HG03039 (cell line): ENCODE results near the gene KCNA1.
"Not testable (repeated sequence)": the region's sequence is repeated elsewhere in the genome, so short reads cannot be mapped to it uniquely, and the experiment has no call there.

Experiments
- ATAC-seq: cut with Tn5 transposase; IDR thresholded peaks from one replicate; pipeline ENCODE4 v1.9.1; 2021; ENCODE audit warnings: mild to moderate bottlenecking, moderate library complexity; ENCODE audit not compliant: unreplicated experiment

Gene KCNA1

GRCh38 chr12:4909734-4910501, at the start of gene KCNA1:
Gene KCNA1 (plus strand): TSS chr12:4909905. CDS start chr12:4911379, 1,474 bp downstream.
- ATAC-seq: no peak

DNA sequence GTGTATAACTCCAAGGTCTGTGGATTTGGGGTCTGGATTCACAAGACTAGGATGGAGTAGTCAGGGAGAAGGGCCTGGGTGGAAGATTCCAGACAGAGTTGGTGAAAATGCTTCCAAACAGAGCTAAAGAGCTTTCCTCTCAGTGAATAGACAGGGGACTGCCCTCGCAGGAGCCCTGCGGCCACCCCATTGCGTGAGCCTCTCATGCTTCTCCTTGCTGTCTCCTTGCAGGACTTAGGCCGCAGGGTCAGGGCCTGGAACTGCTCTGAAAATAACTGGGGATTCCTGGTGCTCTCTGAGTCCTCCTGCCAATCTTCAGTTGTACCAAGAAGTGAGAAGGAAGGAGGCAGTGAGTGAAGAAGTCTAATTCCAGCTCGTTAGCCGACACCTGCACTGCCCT, 49.0 kb upstream of the KCNA1 start:
- no peak for ATAC-seq

- no peak for ATAC-seq
Measured at GRCh38 chr12:4862809-4863208, 46.9 kb upstream of the KCNA1 start.

DNA sequence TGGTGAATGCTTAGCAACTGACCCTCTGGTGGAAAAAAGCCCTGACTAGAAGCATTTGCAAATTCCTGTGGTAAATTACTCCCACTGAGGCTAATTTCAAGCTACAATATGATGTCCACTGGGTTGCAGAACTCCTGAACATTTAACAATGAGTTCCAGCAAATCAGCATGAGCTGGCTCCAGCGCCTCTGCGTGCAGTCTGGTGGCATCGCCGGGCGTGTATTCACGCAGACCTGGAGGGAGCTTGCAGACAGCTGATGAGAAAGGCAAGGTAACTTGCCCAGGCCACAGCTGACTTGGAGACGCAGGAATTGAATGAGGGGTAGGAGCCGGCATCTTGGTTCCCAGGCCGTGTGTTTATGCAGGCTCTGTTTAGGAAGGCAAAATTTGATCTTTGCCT, 45.1 kb upstream of the KCNA1 start:
- ATAC-seq: no peak

GRCh38 chr12:4865246-4865645, 44.5 kb upstream of the KCNA1 start:
- ATAC-seq: no peak

GRCh38 chr12:4866299-4866698, 43.4 kb upstream of the KCNA1 start:
- no peak for ATAC-seq

- ATAC-seq: no peak
Measured at GRCh38 chr12:4867384-4867783, 42.3 kb upstream of the KCNA1 start.

DNA sequence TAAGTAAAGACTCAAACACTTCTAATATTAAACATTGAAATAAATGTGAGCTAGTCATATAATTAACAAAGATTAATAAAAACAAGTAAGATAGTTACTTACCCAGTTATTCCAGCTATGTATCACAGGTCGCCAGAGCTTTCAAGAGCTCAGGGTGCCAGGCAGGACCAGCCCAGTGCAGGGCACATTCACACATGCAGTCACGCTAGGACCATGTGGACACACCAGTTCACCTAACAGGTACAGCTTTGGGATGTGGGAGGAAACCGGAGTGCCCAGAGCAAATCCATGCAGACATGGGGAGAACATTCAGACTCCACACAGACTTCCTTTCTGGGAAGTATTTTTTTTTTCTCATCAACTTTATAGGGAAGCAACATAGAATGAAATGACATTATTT, 39.3 kb upstream of the KCNA1 start:
- ATAC-seq: no peak

DNA sequence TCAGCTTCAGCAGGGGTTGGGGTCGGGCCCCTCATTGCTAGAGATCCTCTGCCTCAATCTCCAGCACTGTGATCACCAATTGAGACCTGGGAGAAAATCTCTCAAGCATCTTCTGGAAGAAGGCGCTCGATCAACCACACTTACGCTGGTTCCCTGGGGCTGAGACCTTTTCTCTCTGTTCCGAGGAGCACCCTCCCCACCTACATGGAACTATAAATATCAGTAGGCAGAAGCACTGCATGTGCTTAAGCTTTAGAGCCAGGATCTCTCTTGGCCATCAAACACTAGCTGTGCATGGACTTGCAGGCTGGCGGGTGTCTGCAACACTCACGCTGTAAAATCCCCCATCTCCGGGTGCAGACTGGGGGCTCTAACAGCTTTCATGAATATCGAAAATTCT, 38.2 kb upstream of the KCNA1 start:
- ATAC-seq: no peak

DNA sequence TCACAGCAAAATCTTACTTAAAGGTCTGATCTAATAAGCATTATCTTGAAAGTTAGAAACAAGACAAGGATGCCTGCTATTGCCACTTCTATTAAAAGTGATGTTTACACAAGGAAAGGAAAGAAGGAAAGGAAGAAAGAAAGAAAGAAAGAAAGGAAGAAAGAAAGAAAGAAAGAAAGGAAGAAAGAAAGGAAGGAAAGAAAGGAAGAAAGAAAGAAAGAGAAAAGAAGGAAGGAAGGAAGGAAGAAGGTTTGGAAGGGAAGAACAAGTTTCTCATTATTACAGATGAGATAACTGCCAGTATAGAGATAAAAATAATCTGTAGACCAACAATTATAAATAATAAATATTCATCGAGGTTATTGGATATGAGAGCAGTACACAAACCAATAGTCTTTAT, 35.8 kb upstream of the KCNA1 start:
- ATAC-seq: no peak

- no peak for ATAC-seq
Measured at GRCh38 chr12:4874671-4875070, 35.0 kb upstream of the KCNA1 start.

DNA sequence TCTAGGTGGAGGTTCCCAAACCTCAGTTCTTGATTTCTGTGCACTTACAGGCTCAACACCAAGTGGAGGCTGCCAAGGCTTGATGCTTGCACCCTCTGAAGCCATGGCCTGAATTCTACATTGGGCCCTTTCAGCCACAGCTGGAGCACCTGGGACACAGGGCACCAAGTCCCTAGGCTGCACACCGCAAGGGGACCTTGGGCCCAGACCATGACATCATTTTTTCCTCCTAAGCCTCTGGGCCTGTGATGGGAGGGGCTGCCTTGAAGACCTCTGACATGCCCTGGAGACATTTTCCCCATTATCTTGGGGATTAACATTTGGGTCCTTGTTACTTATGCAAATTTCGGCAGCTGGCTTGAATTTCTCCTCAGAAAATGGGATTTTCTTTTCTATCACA, 30.2 kb upstream of the KCNA1 start:
- ATAC-seq: not testable (repeated sequence)

DNA sequence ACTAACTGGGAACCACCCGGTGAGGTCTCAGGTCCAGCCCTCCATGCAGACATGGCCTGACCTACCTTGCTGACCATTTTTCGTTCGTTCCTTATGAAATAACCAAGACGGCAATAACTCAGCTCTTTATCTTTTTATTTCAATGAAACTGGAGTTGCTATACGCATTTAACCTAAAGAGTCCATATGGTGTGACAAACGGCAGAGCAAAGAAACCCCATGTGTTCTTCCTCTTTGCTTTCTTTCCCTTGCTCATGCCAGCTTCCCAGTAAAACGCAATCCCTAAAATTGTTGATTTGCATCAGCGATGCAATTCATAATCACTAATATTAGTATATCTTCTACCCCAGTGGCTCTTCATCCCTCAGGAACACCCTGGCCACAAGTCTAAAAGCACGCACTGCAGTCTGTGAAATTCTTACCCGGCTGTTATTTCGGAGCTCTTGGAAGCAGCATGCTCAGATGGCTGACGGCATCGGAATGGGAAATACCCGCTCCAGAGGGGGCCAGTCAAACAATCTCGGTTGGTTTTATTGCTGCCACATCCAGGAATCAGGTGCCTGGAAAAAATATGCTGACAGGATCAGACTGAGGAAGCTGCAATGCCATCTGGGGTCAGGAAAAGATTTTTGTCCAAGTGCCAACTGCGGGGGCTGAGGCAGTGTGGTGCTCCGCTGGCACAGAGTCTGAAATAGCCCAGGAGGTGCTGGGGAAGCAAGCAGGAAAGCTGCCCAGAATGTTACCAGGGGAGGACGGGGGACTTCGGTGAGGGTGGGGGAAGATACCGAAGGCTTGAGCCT, 28.2 kb upstream of the KCNA1 start:
- ATAC-seq: no peak

GRCh38 chr12:4891866-4892265, 17.8 kb upstream of the KCNA1 start:
- ATAC-seq: no peak

DNA sequence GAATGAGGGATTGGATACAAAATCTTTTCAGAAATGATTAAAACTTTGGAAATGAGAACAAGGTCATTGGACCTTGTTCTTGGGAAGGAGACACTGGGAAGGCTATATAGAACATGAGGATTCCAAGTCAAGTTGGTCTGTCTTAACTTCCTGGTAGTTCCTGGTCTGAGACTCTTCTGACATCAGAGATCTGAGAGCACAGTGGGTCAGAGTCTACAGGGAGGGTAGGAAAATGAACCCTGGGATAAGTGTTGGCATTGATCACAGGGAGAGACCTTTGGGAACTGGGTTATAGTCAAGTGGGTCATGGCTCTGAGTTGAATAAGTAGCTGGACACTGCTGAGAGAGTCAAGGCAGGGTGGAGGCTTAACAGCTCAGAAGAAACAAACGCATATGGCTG, 17.3 kb upstream of the KCNA1 start:
- ATAC-seq: no peak

- ATAC-seq: no peak
Measured at GRCh38 chr12:4894019-4894418, 15.7 kb upstream of the KCNA1 start.

- no peak for ATAC-seq
Measured at GRCh38 chr12:4899364-4899763, 10.3 kb upstream of the KCNA1 start.

GRCh38 chr12:4900327-4900726, 9.4 kb upstream of the KCNA1 start:
- ATAC-seq: no peak

- ATAC-seq: no peak
Measured at GRCh38 chr12:4905316-4905715, 4.4 kb upstream of the KCNA1 start.

- ATAC-seq: no peak
Measured at GRCh38 chr12:4908684-4909409, 858 bp upstream of the KCNA1 start.

DNA sequence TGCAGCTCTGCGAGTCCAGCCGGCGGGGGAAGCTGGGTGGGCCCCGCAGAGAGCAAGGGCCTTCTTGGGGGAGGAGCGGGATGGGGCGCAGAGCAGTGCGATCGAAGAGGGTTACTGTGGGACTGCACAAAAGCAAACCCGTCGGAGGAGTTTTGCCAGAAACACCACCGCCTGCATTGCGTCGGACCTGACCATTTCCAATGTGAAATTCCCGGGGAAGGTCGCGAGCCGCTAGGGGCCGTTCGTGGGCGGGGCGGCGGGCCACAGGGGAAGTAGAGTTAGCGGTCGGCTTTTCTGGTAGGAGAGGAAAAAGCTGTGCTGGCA, 333 bp upstream of the KCNA1 start:
- ATAC-seq: no peak
